Measurements from ENCODE around the gene NEB. TPM values are rescaled to one million over a fixed set of nuclear protein-coding genes. Genes with fewer than 3 reads are reported as not detected.

NEB gene
- total RNA-seq, 5 donors from 2014 or later (not counting 1 experiment from before 2014, with no cell fraction given), result 0.91 to 1.4 (median 1.3) TPM

DNA sequence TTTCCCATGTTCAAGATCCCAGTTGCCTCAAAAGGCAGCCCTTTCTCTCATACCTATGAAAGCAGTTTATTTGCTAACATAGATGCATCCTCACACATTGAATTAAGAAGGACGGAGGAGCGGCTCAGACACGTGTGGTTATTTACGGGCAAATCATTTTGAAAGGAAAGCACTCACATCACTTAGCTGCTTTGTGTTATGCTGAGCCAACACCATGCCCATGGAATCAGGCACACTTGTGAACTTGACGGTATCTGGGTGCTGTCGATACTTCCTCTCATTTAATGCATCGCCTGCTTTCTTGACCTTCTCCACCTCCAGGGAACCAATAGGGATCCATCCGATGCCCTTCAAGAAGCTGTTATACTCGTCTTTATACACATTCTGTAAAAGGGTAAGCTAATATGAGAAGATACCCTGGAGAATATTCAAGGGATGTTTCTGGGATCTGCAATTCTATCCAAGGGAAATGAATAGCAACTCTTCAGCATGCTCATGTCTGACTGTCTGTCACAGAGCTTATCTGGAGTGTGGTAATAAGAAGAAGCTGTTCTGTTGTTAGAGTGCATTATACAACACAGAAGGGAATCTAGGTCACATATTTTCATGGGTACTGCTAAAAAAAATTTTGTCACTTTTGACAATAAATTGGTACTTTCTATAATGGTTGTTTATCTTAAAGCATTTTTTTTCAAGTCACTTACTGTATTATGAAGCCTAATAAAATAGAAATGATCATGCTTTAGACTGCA, 63.3 kb downstream of the NEB start:
- Mint-ChIP-seq H3K4me3 (no peak overlapping the region), H3K36me3 (no peaks in the 10 kb centered on the region), H3K4me1 (peaks cover 8 to 18% (median 14%) of the 10 kb centered on the region in 3 donors), H3K27me3 (no peaks in the 10 kb centered on the region), H3K27ac (no peak overlapping the region), H3K9me3 (no peaks in the 10 kb centered on the region)
- CTCF ChIA-PET, result no interaction called here
- Histone ChIP-seq H3K9me3 (no peaks in the 10 kb centered on the region), H3K4me3 (ENCODE audit: control insufficient read depth in 1 of 2, extremely low read depth in 1 of 2, low read length in 1 of 2) (no peak overlapping the region), H3K36me3 (ENCODE audit: control insufficient read depth in 2 of 2, extremely low read depth in 1 of 2, insufficient read depth in 1 of 2, low read length in 1 of 2) (no peaks in the 10 kb centered on the region), H3K4me1 (ENCODE audit: control insufficient read depth in 1 of 2, extremely low read depth in 1 of 2, insufficient read depth in 2 of 2, low read length in 2 of 2) (peaks cover 0 to 7% of the 10 kb centered on the region in 2 experiments), H3K27ac (ENCODE audit: low read length) (no peak overlapping the region), H3K27me3 (replicated peaks in 1 of 2; ENCODE audit: control insufficient read depth in 2 of 2, extremely low read depth in 1 of 2, insufficient read depth in 2 of 2, low read length in 1 of 2) (no peaks in the 10 kb centered on the region)
- WGBS (ENCODE audit: insufficient coverage), result 82% methylated on average over 4 of the region's 9 CpGs
- ATAC-seq (replicated peaks in 1 of 4) (no peak), DNase-seq (no peak)
- POLR2A ChIA-PET, result no interaction called here

DNA sequence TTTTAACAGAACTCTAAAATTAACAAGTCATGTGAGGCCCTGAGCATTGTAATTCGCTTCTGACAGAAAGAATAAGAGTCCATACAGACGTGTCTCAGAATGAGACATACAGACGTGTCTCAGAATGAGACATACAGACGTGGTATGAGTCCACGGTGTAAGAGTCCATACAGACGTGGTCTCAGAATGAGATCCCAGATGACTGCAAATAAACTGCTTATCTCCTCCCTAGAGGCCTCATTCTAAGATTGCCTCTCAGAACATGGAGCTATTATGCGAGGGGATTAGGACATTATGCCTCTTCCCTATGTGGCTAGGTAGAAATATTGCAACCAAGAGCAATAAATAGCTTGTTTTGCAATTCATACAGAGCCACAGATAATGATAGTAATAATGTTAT, 63.9 kb downstream of the NEB start:
- no peak overlapping the region for H3K27ac ChIP-seq (ENCODE audit: low read length)
- no peaks in the 10 kb centered on the region for H3K9me3 Mint-ChIP-seq
- WGBS (ENCODE audit: insufficient coverage), result 59% methylated on average over 6 of the region's 7 CpGs
- H3K36me3 ChIP-seq (ENCODE audit: control insufficient read depth in 2 of 2, extremely low read depth in 1 of 2, insufficient read depth in 1 of 2, low read length in 1 of 2), result no peaks in the 10 kb centered on the region
- H3K4me1 ChIP-seq (ENCODE audit: control insufficient read depth in 1 of 2, extremely low read depth in 1 of 2, insufficient read depth in 2 of 2, low read length in 2 of 2), result peaks cover 0 to 7% of the 10 kb centered on the region in 2 experiments
- H3K36me3 Mint-ChIP-seq, result no peaks in the 10 kb centered on the region
- no peak for ATAC-seq (replicated peaks in 1 of 4)
- H3K4me3 Mint-ChIP-seq, result no peak overlapping the region
- no peak for DNase-seq
- no peak overlapping the region for H3K4me3 ChIP-seq (ENCODE audit: control insufficient read depth in 1 of 2, extremely low read depth in 1 of 2, low read length in 1 of 2)
- no peaks in the 10 kb centered on the region for H3K27me3 ChIP-seq (replicated peaks in 1 of 2; ENCODE audit: control insufficient read depth in 2 of 2, extremely low read depth in 1 of 2, insufficient read depth in 2 of 2, low read length in 1 of 2)
- H3K9me3 ChIP-seq, result no peaks in the 10 kb centered on the region
- POLR2A ChIA-PET, result no interaction called here
- CTCF ChIA-PET, result no interaction called here
- peaks cover 8 to 18% (median 14%) of the 10 kb centered on the region in 3 donors for H3K4me1 Mint-ChIP-seq
- no peak overlapping the region for H3K27ac Mint-ChIP-seq
- H3K27me3 Mint-ChIP-seq, result no peaks in the 10 kb centered on the region

DNA sequence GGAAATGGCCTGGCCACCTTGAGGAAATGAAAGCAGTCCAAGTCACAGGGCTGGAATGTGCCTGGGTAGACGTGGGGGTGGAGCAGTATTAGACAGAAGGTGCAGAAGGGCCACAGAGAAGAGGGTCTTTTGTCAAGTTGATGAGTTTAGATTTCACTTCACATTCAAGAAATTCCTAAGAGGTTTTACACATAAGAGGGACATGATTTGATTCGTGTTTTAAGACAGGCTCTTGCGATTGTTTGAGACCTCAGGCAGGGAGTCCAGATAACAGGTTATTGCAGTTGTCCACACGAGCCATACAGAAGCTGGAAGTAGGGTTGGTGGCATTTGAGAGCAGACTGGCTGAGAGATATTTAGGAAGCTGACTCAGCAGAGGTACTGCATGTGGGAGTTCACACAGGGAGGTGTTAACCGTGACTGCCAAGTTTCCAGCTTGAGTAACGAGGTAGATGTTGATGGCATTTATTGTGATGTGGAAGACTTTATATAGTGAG, 64.6 kb downstream of the NEB start:
- Mint-ChIP-seq H3K9me3 (no peaks in the 10 kb centered on the region), H3K4me3 (no peak overlapping the region), H3K27me3 (no peaks in the 10 kb centered on the region), H3K4me1 (peaks cover 8 to 18% (median 14%) of the 10 kb centered on the region in 3 donors), H3K27ac (no peak overlapping the region), H3K36me3 (no peaks in the 10 kb centered on the region)
- DNase-seq (peak in 5 of 35 experiments; percentile 0 to 42 (median 3)), ATAC-seq (replicated peaks in 1 of 4) (peak in 1 of 4 experiments; percentile 38)
- Histone ChIP-seq H3K4me3 (ENCODE audit: control insufficient read depth in 1 of 2, extremely low read depth in 1 of 2, low read length in 1 of 2) (no peak overlapping the region), H3K4me1 (ENCODE audit: control insufficient read depth in 1 of 2, extremely low read depth in 1 of 2, insufficient read depth in 2 of 2, low read length in 2 of 2) (peaks cover 0 to 7% of the 10 kb centered on the region in 2 experiments), H3K27me3 (replicated peaks in 1 of 2; ENCODE audit: control insufficient read depth in 2 of 2, extremely low read depth in 1 of 2, insufficient read depth in 2 of 2, low read length in 1 of 2) (no peaks in the 10 kb centered on the region), H3K36me3 (ENCODE audit: control insufficient read depth in 2 of 2, extremely low read depth in 1 of 2, insufficient read depth in 1 of 2, low read length in 1 of 2) (no peaks in the 10 kb centered on the region), H3K27ac (ENCODE audit: low read length) (no peak overlapping the region), H3K9me3 (no peaks in the 10 kb centered on the region)
- POLR2A ChIA-PET, result no interaction called here
- 46% methylated on average over 4 of the region's 6 CpGs for WGBS (ENCODE audit: insufficient coverage)
- CTCF ChIA-PET, result no interaction called here

- no peak overlapping the region for H3K27ac ChIP-seq (ENCODE audit: low read length)
- H3K9me3 ChIP-seq, result no peaks in the 10 kb centered on the region
- H3K27me3 Mint-ChIP-seq, result no peaks in the 10 kb centered on the region
- ATAC-seq (replicated peaks in 1 of 4) (no peak), DNase-seq (no peak)
- no peaks in the 10 kb centered on the region for H3K36me3 Mint-ChIP-seq
- no peaks in the 10 kb centered on the region for H3K36me3 ChIP-seq (ENCODE audit: control insufficient read depth in 2 of 2, extremely low read depth in 1 of 2, insufficient read depth in 1 of 2, low read length in 1 of 2)
- ChIA-PET POLR2A (no interaction called here), CTCF (no interaction called here)
- no peak overlapping the region for H3K4me3 ChIP-seq (ENCODE audit: control insufficient read depth in 1 of 2, extremely low read depth in 1 of 2, low read length in 1 of 2)
- no peak overlapping the region for H3K4me3 Mint-ChIP-seq
- no peak overlapping the region for H3K27ac Mint-ChIP-seq
- peaks cover 0 to 7% of the 10 kb centered on the region in 2 experiments for H3K4me1 ChIP-seq (ENCODE audit: control insufficient read depth in 1 of 2, extremely low read depth in 1 of 2, insufficient read depth in 2 of 2, low read length in 2 of 2)
- peaks cover 8 to 18% (median 14%) of the 10 kb centered on the region in 3 donors for H3K4me1 Mint-ChIP-seq
- H3K9me3 Mint-ChIP-seq, result no peaks in the 10 kb centered on the region
- no peaks in the 10 kb centered on the region for H3K27me3 ChIP-seq (replicated peaks in 1 of 2; ENCODE audit: control insufficient read depth in 2 of 2, extremely low read depth in 1 of 2, insufficient read depth in 2 of 2, low read length in 1 of 2)
- no CpG with 5 or more reads among the region's 5 CpGs for WGBS (ENCODE audit: insufficient coverage)
Measured at GRCh38 chr2:151668737-151669136, 65.5 kb downstream of the NEB start.

DNA sequence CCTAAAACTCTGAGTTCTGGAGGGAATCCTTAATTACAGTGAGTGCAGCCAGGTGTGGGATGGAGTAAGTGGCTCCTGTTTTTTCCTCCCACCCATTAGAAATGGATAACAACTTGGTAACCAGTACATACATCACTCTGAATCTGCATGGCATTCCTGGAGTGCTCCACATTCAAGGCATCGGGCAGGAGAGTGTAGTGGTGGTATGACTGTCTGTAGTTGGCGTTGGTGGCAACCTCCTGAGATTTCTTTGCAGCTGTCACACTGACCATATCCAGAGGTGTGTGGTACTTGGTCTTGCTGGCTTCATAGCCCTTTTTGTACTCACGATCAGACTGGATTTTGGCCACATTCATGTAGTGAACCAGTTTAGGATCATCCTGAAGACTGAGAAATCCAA, 68.3 kb downstream of the NEB start:
- DNase-seq (no peak), ATAC-seq (replicated peaks in 1 of 4) (no peak)
- peaks cover 9% of the 10 kb centered on the region for H3K36me3 Mint-ChIP-seq
- H3K27me3 ChIP-seq (replicated peaks in 1 of 2; ENCODE audit: control insufficient read depth in 2 of 2, extremely low read depth in 1 of 2, insufficient read depth in 2 of 2, low read length in 1 of 2), result no peaks in the 10 kb centered on the region
- H3K36me3 ChIP-seq (ENCODE audit: control insufficient read depth in 2 of 2, extremely low read depth in 1 of 2, insufficient read depth in 1 of 2, low read length in 1 of 2), result no peaks in the 10 kb centered on the region
- H3K27ac Mint-ChIP-seq, result no peak overlapping the region
- no peak overlapping the region for H3K4me3 ChIP-seq (ENCODE audit: control insufficient read depth in 1 of 2, extremely low read depth in 1 of 2, low read length in 1 of 2)
- no peaks in the 10 kb centered on the region for H3K9me3 Mint-ChIP-seq
- 100% methylated on average over 1 of the region's 3 CpGs for WGBS (ENCODE audit: insufficient coverage)
- ChIA-PET CTCF (no interaction called here), POLR2A (no interaction called here)
- H3K27me3 Mint-ChIP-seq, result no peaks in the 10 kb centered on the region
- H3K4me3 Mint-ChIP-seq, result no peak overlapping the region
- peaks cover 8 to 18% (median 14%) of the 10 kb centered on the region in 3 donors for H3K4me1 Mint-ChIP-seq
- no peaks in the 10 kb centered on the region for H3K9me3 ChIP-seq
- peaks cover 0 to 7% of the 10 kb centered on the region in 2 experiments for H3K4me1 ChIP-seq (ENCODE audit: control insufficient read depth in 1 of 2, extremely low read depth in 1 of 2, insufficient read depth in 2 of 2, low read length in 2 of 2)
- no peak overlapping the region for H3K27ac ChIP-seq (ENCODE audit: low read length)

DNA sequence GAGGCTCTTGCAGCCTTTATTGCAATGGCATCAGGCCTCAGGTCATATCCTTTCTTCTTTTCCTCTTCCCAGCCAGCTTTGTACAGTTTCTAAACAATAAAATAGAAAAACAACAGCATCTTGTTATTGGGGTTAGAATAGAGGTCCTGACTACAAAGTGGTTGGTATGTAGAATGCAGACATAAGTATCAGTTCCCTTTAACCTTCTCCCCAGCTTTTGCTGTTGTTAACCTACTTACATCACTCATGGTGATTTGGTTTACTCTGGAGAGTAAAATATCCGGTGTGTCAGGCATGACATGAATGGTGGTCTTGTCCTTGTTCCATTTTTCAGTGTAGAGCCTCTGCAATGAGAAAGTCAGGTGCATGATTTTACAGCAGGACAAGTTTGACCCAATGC, 69.8 kb downstream of the NEB start:
- no CpG with 5 or more reads among the region's 1 CpG for WGBS (ENCODE audit: insufficient coverage)
- no peaks in the 10 kb centered on the region for H3K36me3 ChIP-seq (ENCODE audit: control insufficient read depth in 2 of 2, extremely low read depth in 1 of 2, insufficient read depth in 1 of 2, low read length in 1 of 2)
- H3K9me3 ChIP-seq, result no peaks in the 10 kb centered on the region
- ChIA-PET CTCF (no interaction called here), POLR2A (no interaction called here)
- Mint-ChIP-seq H3K27ac (no peak overlapping the region), H3K27me3 (no peaks in the 10 kb centered on the region), H3K4me1 (peaks cover 0 to 7% (median 5%) of the 10 kb centered on the region in 3 donors), H3K4me3 (no peak overlapping the region), H3K9me3 (no peaks in the 10 kb centered on the region), H3K36me3 (peaks cover 10% of the 10 kb centered on the region)
- no peak overlapping the region for H3K27ac ChIP-seq (ENCODE audit: low read length)
- ATAC-seq (replicated peaks in 1 of 4) (no peak), DNase-seq (no peak)
- H3K27me3 ChIP-seq (replicated peaks in 1 of 2; ENCODE audit: control insufficient read depth in 2 of 2, extremely low read depth in 1 of 2, insufficient read depth in 2 of 2, low read length in 1 of 2), result no peaks in the 10 kb centered on the region
- peaks cover 0 to 5% of the 10 kb centered on the region in 2 experiments for H3K4me1 ChIP-seq (ENCODE audit: control insufficient read depth in 1 of 2, extremely low read depth in 1 of 2, insufficient read depth in 2 of 2, low read length in 2 of 2)
- H3K4me3 ChIP-seq (ENCODE audit: control insufficient read depth in 1 of 2, extremely low read depth in 1 of 2, low read length in 1 of 2), result no peak overlapping the region

Measured in T-cell (primary cell).